RWPE2 (cell line): ENCODE measurements around the gene UMODL1.

ENCODE experiments used
- ATAC-seq: fragments of 200-7000 bp; cut with Tn5 transposase; 3 replicates; pipeline ENCODE4 v1.9.1; 2021; ENCODE audit warnings: low read depth
- DNase-seq: peaks from one replicate; pipeline ENCODE4 v3.0.0-alpha.2; 2020; ENCODE audit warnings: low spot score
- H3K27ac ChIP-seq: fragments of 450-650 bp; 2 replicates; pipeline ENCODE4 v1.5.1; 2017; ENCODE audit warnings: mild to moderate bottlenecking; ENCODE audit not compliant: poor library complexity, severe bottlenecking
- H3K27me3 ChIP-seq: fragments of 250-450 bp; sonication (Bioruptor Pico); 2 replicates; pipeline ENCODE4 v1.5.1; 2021; ENCODE audit warnings: mild to moderate bottlenecking, moderate library complexity; ENCODE audit not compliant: insufficient read depth, poor library complexity, severe bottlenecking
- H3K36me3 ChIP-seq: fragments of 250-450 bp; sonication (Bioruptor Pico); 2 replicates; pipeline ENCODE4 v1.5.1; 2020; ENCODE audit warnings: low read depth, mild to moderate bottlenecking, moderate library complexity
- H3K4me1 ChIP-seq: fragments of 250-450 bp; sonication (Bioruptor Pico); 2 replicates; pipeline ENCODE4 v1.5.1; 2021; ENCODE audit warnings: mild to moderate bottlenecking, moderate library complexity; ENCODE audit not compliant: insufficient read depth, poor library complexity, severe bottlenecking
- H3K4me3 ChIP-seq: fragments of 250-450 bp; sonication (Bioruptor Pico); 2 replicates; pipeline ENCODE4 v1.5.1; 2021; ENCODE audit warnings: mild to moderate bottlenecking, moderate library complexity; ENCODE audit not compliant: severe bottlenecking
- H3K9me3 ChIP-seq: fragments of 250-450 bp; sonication (Bioruptor Pico); 2 replicates; pipeline ENCODE4 v1.5.1; 2021; ENCODE audit warnings: mild to moderate bottlenecking, moderate library complexity; ENCODE audit not compliant: severe bottlenecking
- TF ChIP-seq, protein P1 (sequence below): fragments of 450-650 bp; IDR thresholded peaks from one replicate; pipeline ENCODE4 v1.5.1; 2017; ENCODE audit warnings: mild to moderate bottlenecking, moderate library complexity; ENCODE audit not compliant: poor library complexity, severe bottlenecking

Gene UMODL1

DNA sequence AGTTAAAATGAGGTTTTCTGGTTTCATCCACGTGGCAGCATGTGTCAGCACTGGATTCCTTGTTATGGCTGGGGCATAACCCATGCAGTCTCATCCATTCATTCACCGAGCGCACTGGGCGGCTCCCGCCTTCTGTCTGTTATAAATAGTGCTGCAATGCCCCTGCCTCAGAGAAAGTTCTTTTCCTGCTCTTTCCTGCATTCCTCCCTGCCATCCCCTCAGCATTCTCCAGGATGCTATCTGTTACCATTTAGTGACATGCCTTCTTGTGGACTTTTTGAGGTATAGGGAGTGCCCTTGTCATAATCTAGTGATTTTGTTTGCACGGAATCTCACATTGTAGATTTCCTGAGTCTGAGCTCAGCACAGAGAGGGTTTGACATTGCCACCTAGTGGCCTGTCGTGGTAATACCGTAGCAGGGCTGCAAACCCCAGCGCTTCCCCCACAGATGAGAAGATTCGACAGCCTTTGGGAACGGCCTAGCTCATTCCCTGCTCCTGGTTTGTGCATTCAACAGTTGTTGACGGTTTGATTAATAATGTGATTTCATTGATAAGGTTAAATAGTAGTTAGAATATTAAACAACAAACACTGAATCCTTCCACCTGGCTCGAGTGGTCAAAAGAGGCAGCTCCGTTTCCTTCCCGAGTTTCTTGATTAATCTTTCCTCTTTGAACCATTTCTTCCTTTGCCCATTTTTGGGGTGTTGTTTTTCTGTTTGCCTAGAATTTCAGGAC, 46.3 kb downstream of the UMODL1 start:
- TF ChIP-seq, protein P1, sequence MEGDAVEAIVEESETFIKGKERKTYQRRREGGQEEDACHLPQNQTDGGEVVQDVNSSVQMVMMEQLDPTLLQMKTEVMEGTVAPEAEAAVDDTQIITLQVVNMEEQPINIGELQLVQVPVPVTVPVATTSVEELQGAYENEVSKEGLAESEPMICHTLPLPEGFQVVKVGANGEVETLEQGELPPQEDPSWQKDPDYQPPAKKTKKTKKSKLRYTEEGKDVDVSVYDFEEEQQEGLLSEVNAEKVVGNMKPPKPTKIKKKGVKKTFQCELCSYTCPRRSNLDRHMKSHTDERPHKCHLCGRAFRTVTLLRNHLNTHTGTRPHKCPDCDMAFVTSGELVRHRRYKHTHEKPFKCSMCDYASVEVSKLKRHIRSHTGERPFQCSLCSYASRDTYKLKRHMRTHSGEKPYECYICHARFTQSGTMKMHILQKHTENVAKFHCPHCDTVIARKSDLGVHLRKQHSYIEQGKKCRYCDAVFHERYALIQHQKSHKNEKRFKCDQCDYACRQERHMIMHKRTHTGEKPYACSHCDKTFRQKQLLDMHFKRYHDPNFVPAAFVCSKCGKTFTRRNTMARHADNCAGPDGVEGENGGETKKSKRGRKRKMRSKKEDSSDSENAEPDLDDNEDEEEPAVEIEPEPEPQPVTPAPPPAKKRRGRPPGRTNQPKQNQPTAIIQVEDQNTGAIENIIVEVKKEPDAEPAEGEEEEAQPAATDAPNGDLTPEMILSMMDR: peak; percentile 92
- DNase-seq (no peak), ATAC-seq (peak; percentile 65)
- no peaks in the 10 kb centered on the region for H3K4me1 ChIP-seq
- no peak overlapping the region for H3K4me3 ChIP-seq
- peaks cover 21% of the 10 kb centered on the region for H3K27me3 ChIP-seq
- no peaks in the 10 kb centered on the region for H3K36me3 ChIP-seq
- H3K27ac ChIP-seq: no peak overlapping the region
- no peaks in the 10 kb centered on the region for H3K9me3 ChIP-seq

DNA sequence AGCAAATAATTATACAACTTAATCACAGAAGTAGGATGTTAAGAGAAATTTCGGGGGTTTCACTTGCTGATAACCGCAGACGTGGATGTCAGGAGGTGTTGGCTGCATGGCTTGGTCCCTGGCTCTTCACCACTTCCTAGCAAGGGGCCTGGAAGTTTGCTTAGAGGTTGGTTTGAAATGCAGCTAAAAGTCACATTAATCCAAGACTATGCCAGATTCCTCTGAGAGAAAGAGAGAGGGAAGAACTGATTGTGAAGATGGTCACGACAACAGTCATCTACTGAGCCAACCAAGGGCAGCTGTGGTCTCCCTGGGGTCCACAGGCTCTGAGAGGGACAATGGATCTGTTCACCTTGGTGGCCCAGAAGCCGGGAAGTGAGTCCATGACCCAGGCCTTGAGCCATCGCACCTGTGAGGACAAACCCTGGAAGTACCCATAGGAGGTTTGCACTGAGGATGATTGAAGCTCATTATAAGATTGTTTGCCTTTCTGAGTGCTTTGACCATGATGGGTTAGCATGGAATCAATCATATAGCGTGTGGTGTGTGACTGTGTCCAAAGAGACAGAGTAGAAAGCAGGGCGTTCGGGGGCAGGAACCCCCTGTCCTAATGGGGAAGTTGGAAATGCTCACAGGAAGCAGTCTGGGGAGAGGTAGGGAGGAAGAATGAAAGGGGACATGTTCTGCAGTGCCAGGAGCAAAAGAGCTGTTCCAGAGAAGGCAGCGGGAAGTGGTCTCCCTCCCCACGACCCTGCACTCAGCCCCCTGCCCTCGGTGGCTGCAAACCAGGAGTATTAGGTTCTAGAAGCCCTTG, 47.1 kb downstream of the UMODL1 start:
- ATAC-seq (no peak), DNase-seq (no peak)
- Histone ChIP-seq H3K9me3 (no peaks in the 10 kb centered on the region), H3K4me3 (no peak overlapping the region), H3K4me1 (no peaks in the 10 kb centered on the region), H3K27me3 (peaks cover 21% of the 10 kb centered on the region), H3K27ac (no peak overlapping the region), H3K36me3 (no peaks in the 10 kb centered on the region)
- TF ChIP-seq, protein P1: no peak

DNA sequence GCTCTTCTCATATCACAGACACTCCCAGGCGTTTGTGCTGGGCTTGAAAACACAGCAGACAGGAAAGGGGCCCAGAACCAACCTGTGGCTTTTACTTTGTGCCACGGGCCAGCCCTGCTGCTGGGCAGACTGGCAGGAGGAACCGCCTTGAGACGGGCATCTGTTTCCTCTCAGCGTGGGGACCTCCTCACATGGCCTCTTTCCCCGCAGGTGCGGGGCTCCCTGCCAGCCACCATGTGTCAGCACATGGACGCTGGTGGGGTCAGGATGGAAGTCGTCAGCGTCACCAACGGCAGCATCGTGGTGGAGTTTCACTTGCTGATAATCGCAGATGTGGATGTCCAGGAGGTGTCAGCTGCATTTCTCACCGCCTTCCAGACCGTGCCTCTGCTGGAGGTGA, 47.8 kb downstream of the UMODL1 start:
- Histone ChIP-seq H3K4me1 (no peaks in the 10 kb centered on the region), H3K27ac (no peak overlapping the region)
- DNase-seq: no peak

DNA sequence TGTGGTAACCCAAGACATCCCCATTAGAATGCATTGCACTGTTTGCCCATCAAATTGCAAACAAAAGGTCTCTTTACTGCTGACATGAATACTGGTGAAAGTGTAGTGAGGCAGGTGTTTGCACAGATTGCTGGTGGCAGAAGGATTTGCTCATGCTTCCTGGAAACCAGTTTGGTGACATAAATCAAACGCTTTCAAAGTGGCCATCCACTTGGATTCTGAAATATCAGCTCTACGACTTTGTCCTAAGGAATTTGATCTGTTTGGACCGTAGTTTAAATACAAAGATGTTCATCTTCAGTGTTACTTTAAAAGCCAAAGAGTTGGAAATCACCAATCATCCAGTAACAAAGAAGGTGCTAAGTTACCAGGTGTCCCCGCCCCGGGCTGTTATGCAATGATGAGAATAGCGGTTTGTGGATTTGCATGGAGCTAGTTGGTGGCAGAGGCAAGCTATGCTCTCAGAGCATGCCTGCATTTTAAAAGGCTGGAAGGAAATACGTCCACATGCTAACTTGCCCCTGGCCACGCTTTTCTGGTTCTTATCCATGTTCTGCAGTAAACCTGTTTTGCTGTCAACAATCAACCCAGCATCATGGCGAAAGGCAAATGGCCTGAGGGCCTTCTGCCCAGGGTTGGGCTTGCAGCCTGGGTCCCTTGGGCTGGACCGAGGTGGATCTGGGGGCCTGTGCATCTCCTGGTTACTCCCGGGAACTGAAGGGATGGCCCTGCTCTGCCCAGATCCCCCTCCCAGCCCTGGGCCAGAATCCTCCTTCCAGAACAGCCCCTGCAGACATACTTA, 49.2 kb downstream of the UMODL1 start:
- Histone ChIP-seq H3K36me3 (no peaks in the 10 kb centered on the region), H3K4me3 (no peak overlapping the region), H3K27me3 (peaks cover 21% of the 10 kb centered on the region), H3K9me3 (no peaks in the 10 kb centered on the region), H3K4me1 (no peaks in the 10 kb centered on the region), H3K27ac (no peak overlapping the region)
- 0 out of 3 replicates have a peak, but pooled peaks have one; percentile 28 for ATAC-seq
- TF ChIP-seq, protein P1: no peak
- no peak for DNase-seq

More for the DNA sequence above, 47.8 kb downstream of the UMODL1 start:
- Histone ChIP-seq H3K4me3 (no peak overlapping the region), H3K9me3 (no peaks in the 10 kb centered on the region), H3K36me3 (no peaks in the 10 kb centered on the region), H3K27me3 (peaks cover 21% of the 10 kb centered on the region)
- no peak for ATAC-seq
- TF ChIP-seq, protein P1: no peak
